Activated T-cell treated with anti-CD3 and anti-CD28 coated beads, Interleukin-2, amount 50 U/mL, for 4 hours (primary cell): ENCODE measurements around the gene CAMK2N2. TPM values are rescaled to one million over a fixed set of nuclear protein-coding genes. Genes with fewer than 3 reads are reported as not detected.
A peak's percentile ranks its signal among the peaks of the same experiment; 100 is the strongest.

Experiments used
- ATAC-seq, 2 donors: fragments of 200-7000 bp; cut with Tn5 transposase; one replicate each; pipeline ENCODE4 v1.10.0; 2021
- DNase-seq: peaks from one replicate; pipeline ENCODE4 v3.0.0-alpha.2; 2020
- H3K27me3 Mint-ChIP-seq: one replicate; pipeline ENCODE4 v1.8.0; 2021; ENCODE audit warnings: low read depth, mixed read lengths
- H3K36me3 Mint-ChIP-seq: one replicate; pipeline ENCODE4 v1.8.0; 2022; ENCODE audit warnings: mixed read lengths; ENCODE audit not compliant: insufficient read depth
- H3K4me1 Mint-ChIP-seq: one replicate; pipeline ENCODE4 v1.8.0; 2021; ENCODE audit warnings: low read depth, mixed read lengths
- H3K4me3 Mint-ChIP-seq: one replicate; pipeline ENCODE4 v1.8.0; 2021; ENCODE audit warnings: mild to moderate bottlenecking, moderate library complexity, mixed read lengths
- H3K9me3 Mint-ChIP-seq: one replicate; pipeline ENCODE4 v1.8.0; 2021; ENCODE audit warnings: mixed read lengths
- total RNA-seq, 3 donors: library from RNA; stranded (reverse); gene quantifications; one replicate each; pipeline ENCODE4 v1.2.1, GENCODE V29; 2021

The CAMK2N2 gene
- total RNA-seq, 3 donors from 2014 or later = 0.34 to 0.53 (median 0.35) TPM

- Mint-ChIP-seq H3K36me3 (peaks cover 5% of the 10 kb centered on the region), H3K9me3 (no peaks in the 10 kb centered on the region), H3K4me3 (peak overlapping the region; percentile 64), H3K4me1 (peaks cover 26% of the 10 kb centered on the region), H3K27me3 (peaks cover 19% of the 10 kb centered on the region)
- DNase-seq (no peak), ATAC-seq (no peak)
These were observed 1.9 kb downstream of the CAMK2N2 start for GRCh38 chr3:184259396-184259877.

- H3K9me3 Mint-ChIP-seq = no peaks in the 10 kb centered on the region
- no peak for DNase-seq
- H3K27me3 Mint-ChIP-seq = peaks cover 19% of the 10 kb centered on the region
- H3K36me3 Mint-ChIP-seq = peaks cover 5% of the 10 kb centered on the region
- no peak for ATAC-seq
- H3K4me3 Mint-ChIP-seq = no peak overlapping the region
- H3K4me1 Mint-ChIP-seq = peaks cover 26% of the 10 kb centered on the region
These were observed 2.4 kb downstream of the CAMK2N2 start for GRCh38 chr3:184258926-184259325.

- DNase-seq (no peak), ATAC-seq (no peak)
- H3K36me3 Mint-ChIP-seq = peaks cover 5% of the 10 kb centered on the region
- peaks cover 13% of the 10 kb centered on the region for H3K27me3 Mint-ChIP-seq
- no peak overlapping the region for H3K4me3 Mint-ChIP-seq
- H3K9me3 Mint-ChIP-seq = no peaks in the 10 kb centered on the region
- H3K4me1 Mint-ChIP-seq = peaks cover 21% of the 10 kb centered on the region
These were observed 4.1 kb downstream of the CAMK2N2 start for GRCh38 chr3:184257083-184257915.

GRCh38 chr3:184255291-184256039 is 5.9 kb downstream of the CAMK2N2 start:
- ATAC-seq = peak; percentile 62 to 69
- peaks cover 5% of the 10 kb centered on the region for H3K27me3 Mint-ChIP-seq
- H3K4me1 Mint-ChIP-seq = peaks cover 12% of the 10 kb centered on the region

GRCh38 chr3:184250167-184250828 is 11.1 kb downstream of the CAMK2N2 start:
- peak overlapping the region; percentile 89 for H3K4me3 Mint-ChIP-seq
- ATAC-seq (peak; percentile 60 to 65), DNase-seq (peak; percentile 87)
- no peaks in the 10 kb centered on the region for H3K27me3 Mint-ChIP-seq
- H3K9me3 Mint-ChIP-seq = no peaks in the 10 kb centered on the region
- H3K36me3 Mint-ChIP-seq = peaks cover 6% of the 10 kb centered on the region
- peaks cover 9% of the 10 kb centered on the region for H3K4me1 Mint-ChIP-seq

More at GRCh38 chr3:184255291-184256039, 5.9 kb downstream of the CAMK2N2 start:
- no peaks in the 10 kb centered on the region for H3K9me3 Mint-ChIP-seq
- no peak overlapping the region for H3K4me3 Mint-ChIP-seq
- no peak for DNase-seq
- H3K36me3 Mint-ChIP-seq = peaks cover 5% of the 10 kb centered on the region

- Mint-ChIP-seq H3K27me3 (no peaks in the 10 kb centered on the region), H3K36me3 (peaks cover 12% of the 10 kb centered on the region), H3K9me3 (no peaks in the 10 kb centered on the region), H3K4me3 (peak within 1 kb of the TSS; percentile 89), H3K4me1 (peaks cover 9% of the 10 kb centered on the region)
- DNase-seq (peak; percentile 94), ATAC-seq (peak; percentile 91 to 92)
These were observed 11.8 kb downstream of the CAMK2N2 start, which contains the start of gene EEF1AKMT4 for GRCh38 chr3:184249412-184250166. TSS of gene EEF1AKMT4 (plus strand) at chr3:184249672. CDS start at chr3:184249695, 23 bp downstream.

GRCh38 chr3:184248454-184249411 is 12.6 kb downstream of the CAMK2N2 start, which contains the start of gene ALG3:
TSS of gene ALG3 (minus strand) at chr3:184248962. CDS start at chr3:184248940, 22 bp downstream.
- ATAC-seq (peak; percentile 57 to 58), DNase-seq (peak; percentile 85)
- Mint-ChIP-seq H3K9me3 (no peaks in the 10 kb centered on the region), H3K4me1 (peaks cover 9% of the 10 kb centered on the region), H3K27me3 (no peaks in the 10 kb centered on the region), H3K4me3 (peak within 1 kb of the TSS; percentile 89), H3K36me3 (peaks cover 19% of the 10 kb centered on the region)

- H3K4me3 Mint-ChIP-seq = no peak overlapping the region
- no peak for DNase-seq
- H3K9me3 Mint-ChIP-seq = no peaks in the 10 kb centered on the region
- ATAC-seq = no peak
- peaks cover 2% of the 10 kb centered on the region for H3K4me1 Mint-ChIP-seq
- peaks cover 27% of the 10 kb centered on the region for H3K36me3 Mint-ChIP-seq
- H3K27me3 Mint-ChIP-seq = no peaks in the 10 kb centered on the region
These were observed 19.1 kb downstream of the CAMK2N2 start for GRCh38 chr3:184242297-184242685.

- no peaks in the 10 kb centered on the region for H3K27me3 Mint-ChIP-seq
- peaks cover 2% of the 10 kb centered on the region for H3K4me1 Mint-ChIP-seq
- peak; percentile 28 to 51 for ATAC-seq
- no peak for DNase-seq
- H3K4me3 Mint-ChIP-seq = no peak overlapping the region
- H3K36me3 Mint-ChIP-seq = peaks cover 27% of the 10 kb centered on the region
- H3K9me3 Mint-ChIP-seq = no peaks in the 10 kb centered on the region
These were observed 19.7 kb downstream of the CAMK2N2 start for GRCh38 chr3:184241447-184242296.

GRCh38 chr3:184241141-184241446 is 20.3 kb downstream of the CAMK2N2 start:
- DNase-seq (no peak), ATAC-seq (peak in 1 of 2 donors; percentile 20)
- H3K9me3 Mint-ChIP-seq = no peaks in the 10 kb centered on the region
- H3K36me3 Mint-ChIP-seq = peaks cover 26% of the 10 kb centered on the region
- H3K4me3 Mint-ChIP-seq = no peak overlapping the region
- H3K4me1 Mint-ChIP-seq = peaks cover under 1% of the 10 kb centered on the region
- H3K27me3 Mint-ChIP-seq = no peaks in the 10 kb centered on the region

- peak in 1 of 2 donors; percentile 21 for ATAC-seq
- no peak overlapping the region for H3K4me3 Mint-ChIP-seq
- no peaks in the 10 kb centered on the region for H3K9me3 Mint-ChIP-seq
- peaks cover 21% of the 10 kb centered on the region for H3K36me3 Mint-ChIP-seq
- H3K4me1 Mint-ChIP-seq = no peaks in the 10 kb centered on the region
- DNase-seq = no peak
- H3K27me3 Mint-ChIP-seq = no peaks in the 10 kb centered on the region
These were observed 20.8 kb downstream of the CAMK2N2 start for GRCh38 chr3:184240384-184241140.
